Kidney glomerular epithelial cell (primary cell): ENCODE data around the gene LTBP4.
A peak's percentile ranks its signal among the peaks of the same experiment; 100 is the strongest.

Source experiments
- DNase-seq: peaks from one replicate; lab custom pipeline; 2025; lab: John Stamatoyannopoulos, UW

LTBP4 gene

GRCh38 chr19:40662925-40663694 lies 61.9 kb downstream of the LTBP4 start:
- peak; percentile 73 for DNase-seq

- DNase-seq: peak; percentile 56
Measured at GRCh38 chr19:40663695-40664692, 62.8 kb downstream of the LTBP4 start.

GRCh38 chr19:40666803-40667438 lies 65.8 kb downstream of the LTBP4 start:
- DNase-seq: no peak

- no peak for DNase-seq
Measured at GRCh38 chr19:40667602-40668001, 66.4 kb downstream of the LTBP4 start.

GRCh38 chr19:40668991-40669614 lies 67.9 kb downstream of the LTBP4 start:
- no peak for DNase-seq

- no peak for DNase-seq
Measured at GRCh38 chr19:40671404-40671803, 70.2 kb downstream of the LTBP4 start.

GRCh38 chr19:40672038-40672437 lies 70.9 kb downstream of the LTBP4 start:
- no peak for DNase-seq

GRCh38 chr19:40672573-40673299 lies 71.6 kb downstream of the LTBP4 start:
- no peak for DNase-seq

GRCh38 chr19:40673397-40673796 lies 72.2 kb downstream of the LTBP4 start:
- no peak for DNase-seq

- no peak for DNase-seq
Measured at GRCh38 chr19:40674291-40674690, 73.1 kb downstream of the LTBP4 start.

- no peak for DNase-seq
Measured at GRCh38 chr19:40677156-40677555, 76.0 kb downstream of the LTBP4 start.
